Left lung (tissue), 10 donors: ENCODE results near the gene GASK1A. TPM values are rescaled to one million over a fixed set of nuclear protein-coding genes. Genes with fewer than 3 reads are reported as not detected.
"Not testable (repeated sequence)": the region's sequence is repeated elsewhere in the genome, so short reads cannot be mapped to it uniquely, and the experiment has no call there.

Experiments used
- ATAC-seq: fragments of 200-7000 bp; cut with Tn5 transposase; one replicate; pipeline ENCODE4 v1.9.1; 2020; ENCODE audit warnings: moderate library complexity
- DNase-seq, 4 donors: peaks; one replicate each; pipeline ENCODE4 v3.0.0-alpha.2; 2013 to 2020
- H3K27ac ChIP-seq, 2 donors: fragments of 200-600 bp; sonication (generic) in 1 of 2; one replicate each; pipeline versions ENCODE4 v1.5.0 to v1.8.0; 2020 to 2021
- H3K27me3 ChIP-seq, 2 donors: fragments of 200-600 bp; sonication (generic) in 1 of 2; one replicate each; pipeline versions ENCODE4 v1.5.0 to v1.8.0; 2020 to 2021
- H3K36me3 ChIP-seq, 2 donors: fragments of 200-600 bp; sonication (generic) in 1 of 2; one replicate each; pipeline versions ENCODE4 v1.5.0 to v1.8.0; 2020 to 2021
- H3K4me1 ChIP-seq, 2 donors: fragments of 200-600 bp; one replicate each; pipeline ENCODE4 v1.8.0; 2021
- H3K4me3 ChIP-seq, 2 donors: fragments of 200-600 bp; sonication (generic) in 1 of 2; one replicate each; pipeline versions ENCODE4 v1.5.0 to v1.8.0; 2020 to 2021; ENCODE audit warnings: mild to moderate bottlenecking in 1 of 2
- H3K9me3 ChIP-seq, 2 donors: fragments of 200-600 bp; sonication (generic) in 1 of 2; one replicate each; pipeline versions ENCODE4 v1.5.0 to v1.8.0; 2020 to 2021
- intact Hi-C, 2 donors: fragments of 100-400 bp; cut with DNase I; formaldehyde crosslinking; loops; one replicate each; pipeline versions ENCODE4 v1.11.2 to v1.14.2; 2022
- polyA plus RNA-seq, 6 donors: library from polyadenylated mRNA; unstranded; fragments of 120-200 nt; gene quantifications; one replicate each; pipeline ENCODE4 v1.2.1, GENCODE V29; 2013; ENCODE audit not compliant: insufficient read length in 6 of 6
- total RNA-seq, 2 donors: library from RNA; stranded (reverse); fragmentation: NEBNext Ultra II Directional; extraction: Animal tissue kit (Norgen Biotek cat#: 25700); gene quantifications; one replicate each; pipeline ENCODE4 v1.2.1, GENCODE V29; 2021
- TF ChIP-seq, protein P1 (sequence below), 2 donors: fragments of 200-600 bp; sonication (generic) in 1 of 2; IDR thresholded peaks; one replicate each; pipeline versions ENCODE4 v1.5.0 to v1.8.0; 2021; ENCODE audit warnings: antibody characterized with exemption in 2 of 2
- donor health status: DM: no; HTN: yes; CAD: no.
- donor health status: DM: no; HTN: no; CAD: no.

The GASK1A gene
- total and polyA plus RNA-seq, 8 donors: 3.1 to 12.3 (median 4.2) TPM

DNA sequence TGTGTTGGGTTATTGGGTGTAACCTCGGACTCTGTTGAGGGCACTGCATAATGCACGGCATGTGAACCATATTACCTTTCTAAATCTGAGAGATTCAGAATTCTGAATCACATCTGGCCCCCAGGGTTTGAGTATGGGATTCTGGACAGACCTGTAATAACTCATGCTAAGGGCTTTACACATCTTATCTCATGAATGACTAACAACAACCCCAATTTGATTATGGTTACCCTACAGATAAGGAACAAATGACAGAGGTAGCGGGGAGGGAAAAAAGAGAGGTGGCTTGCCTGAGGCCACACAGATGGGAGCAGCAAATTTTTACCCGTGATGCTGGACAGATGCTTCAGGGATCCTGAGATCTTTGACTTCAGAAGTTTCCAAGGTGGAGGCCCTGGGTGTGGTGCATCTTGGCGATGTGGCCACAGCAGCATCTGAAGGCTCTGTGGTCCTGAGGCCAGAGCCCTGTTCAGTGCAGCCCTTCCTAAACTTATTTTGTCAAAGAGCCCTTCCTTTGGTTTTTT is 83.0 kb downstream of the GASK1A start:
- no peak overlapping the region for H3K27ac ChIP-seq
- no peaks in the 10 kb centered on the region for H3K36me3 ChIP-seq
- H3K4me3 ChIP-seq: no peak overlapping the region
- intact Hi-C loops: no loop called here
- TF ChIP-seq, protein P1, sequence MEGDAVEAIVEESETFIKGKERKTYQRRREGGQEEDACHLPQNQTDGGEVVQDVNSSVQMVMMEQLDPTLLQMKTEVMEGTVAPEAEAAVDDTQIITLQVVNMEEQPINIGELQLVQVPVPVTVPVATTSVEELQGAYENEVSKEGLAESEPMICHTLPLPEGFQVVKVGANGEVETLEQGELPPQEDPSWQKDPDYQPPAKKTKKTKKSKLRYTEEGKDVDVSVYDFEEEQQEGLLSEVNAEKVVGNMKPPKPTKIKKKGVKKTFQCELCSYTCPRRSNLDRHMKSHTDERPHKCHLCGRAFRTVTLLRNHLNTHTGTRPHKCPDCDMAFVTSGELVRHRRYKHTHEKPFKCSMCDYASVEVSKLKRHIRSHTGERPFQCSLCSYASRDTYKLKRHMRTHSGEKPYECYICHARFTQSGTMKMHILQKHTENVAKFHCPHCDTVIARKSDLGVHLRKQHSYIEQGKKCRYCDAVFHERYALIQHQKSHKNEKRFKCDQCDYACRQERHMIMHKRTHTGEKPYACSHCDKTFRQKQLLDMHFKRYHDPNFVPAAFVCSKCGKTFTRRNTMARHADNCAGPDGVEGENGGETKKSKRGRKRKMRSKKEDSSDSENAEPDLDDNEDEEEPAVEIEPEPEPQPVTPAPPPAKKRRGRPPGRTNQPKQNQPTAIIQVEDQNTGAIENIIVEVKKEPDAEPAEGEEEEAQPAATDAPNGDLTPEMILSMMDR (IDR thresholded peaks at IDR 0.05): no peak
- ATAC-seq: no peak
- H3K9me3 ChIP-seq: peaks cover 0 to 12% of the 10 kb centered on the region in 2 donors
- H3K27me3 ChIP-seq: no peaks in the 10 kb centered on the region
- no peaks in the 10 kb centered on the region for H3K4me1 ChIP-seq
- DNase-seq: no peak

- intact Hi-C loops: no loop called here
- Histone ChIP-seq H3K9me3 (peaks cover 0 to 12% of the 10 kb centered on the region in 2 donors), H3K4me3 (no peak overlapping the region), H3K27ac (no peak overlapping the region), H3K27me3 (no peaks in the 10 kb centered on the region), H3K36me3 (no peaks in the 10 kb centered on the region), H3K4me1 (no peaks in the 10 kb centered on the region)
- TF ChIP-seq, protein P1 (IDR thresholded peaks at IDR 0.05): no peak
- DNase-seq (peak in 1 of 4 donors; percentile 57), ATAC-seq (peak; percentile 83)
Measured at GRCh38 chr3:43062564-43063040, 83.5 kb downstream of the GASK1A start.

DNA sequence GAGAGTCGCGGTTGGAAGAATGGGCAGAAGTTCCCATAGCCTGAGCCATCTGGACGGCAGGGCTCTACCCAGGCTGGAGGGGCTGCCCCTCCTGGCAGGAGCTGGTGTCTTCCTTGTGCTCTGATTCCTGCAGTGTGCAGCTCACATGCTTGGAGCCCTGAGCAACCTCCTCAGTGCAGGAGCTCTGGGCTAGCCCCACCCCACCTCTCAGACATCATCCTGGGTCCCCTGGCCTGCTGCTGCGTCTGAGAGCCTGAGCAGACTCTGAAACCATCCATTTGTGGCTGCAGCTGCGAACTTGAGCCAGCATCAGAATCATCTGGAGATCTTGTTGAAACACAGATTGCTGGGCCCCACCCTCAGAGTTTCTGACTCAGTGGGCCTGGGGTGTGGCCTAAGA is 84.0 kb downstream of the GASK1A start:
- H3K4me3 ChIP-seq: no peak overlapping the region
- no peak for DNase-seq

DNA sequence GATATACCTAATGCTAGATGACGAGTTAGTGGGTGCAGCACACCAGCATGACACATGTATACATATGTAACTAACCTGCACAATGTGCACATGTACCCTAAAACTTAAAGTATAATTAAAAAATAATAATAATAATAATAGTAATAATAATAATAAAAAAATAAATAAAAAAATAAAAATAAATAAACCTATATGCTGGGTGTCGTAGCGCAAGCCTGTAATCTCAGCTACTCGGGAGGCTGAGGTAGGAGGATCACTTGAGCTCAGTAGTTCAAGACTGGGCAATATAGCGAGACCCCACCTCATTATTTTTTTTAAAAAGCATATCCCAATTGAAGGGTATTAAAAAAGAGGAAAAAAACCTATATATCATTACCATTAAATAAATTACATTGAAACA is 91.6 kb downstream of the GASK1A start:
- H3K4me3 ChIP-seq, H3K27ac ChIP-seq, H3K27me3 ChIP-seq, H3K9me3 ChIP-seq, DNase-seq, H3K36me3 ChIP-seq, H3K4me1 ChIP-seq, intact Hi-C loops, ATAC-seq: not testable (repeated sequence)

More for the DNA sequence above, 84.0 kb downstream of the GASK1A start:
- ATAC-seq: peak; percentile 37
- TF ChIP-seq, protein P1 (IDR thresholded peaks at IDR 0.05): no peak
- intact Hi-C loops: no loop called here
- H3K27ac ChIP-seq: no peak overlapping the region
- no peaks in the 10 kb centered on the region for H3K4me1 ChIP-seq
- peaks cover 0 to 12% of the 10 kb centered on the region in 2 donors for H3K9me3 ChIP-seq
- H3K27me3 ChIP-seq: no peaks in the 10 kb centered on the region
- H3K36me3 ChIP-seq: no peaks in the 10 kb centered on the region

- Histone ChIP-seq H3K9me3 (no peaks in the 10 kb centered on the region), H3K27me3 (no peaks in the 10 kb centered on the region), H3K4me1 (no peaks in the 10 kb centered on the region), H3K27ac (no peak overlapping the region), H3K4me3 (no peak overlapping the region), H3K36me3 (no peaks in the 10 kb centered on the region)
- no peak for DNase-seq
- peak; percentile 29 for ATAC-seq
- TF ChIP-seq, protein P1 (IDR thresholded peaks at IDR 0.05): peak in 1 of 2 donors; percentile 29
- intact Hi-C loops: no loop called here
Measured at GRCh38 chr3:43071313-43071893, 92.3 kb downstream of the GASK1A start.
